Activated B cell treated with CpG ODN at 0.5 μM for 24 hours (primary cell): Measurements from ENCODE around the gene NFIC. TPM values are rescaled to one million over a fixed set of nuclear protein-coding genes. Genes with fewer than 3 reads are reported as not detected.

Experiments
- ATAC-seq: fragments of 200-7000 bp; cut with Tn5 transposase; one replicate; pipeline ENCODE4 v1.10.0; 2021; ENCODE audit warnings: low read depth, mild to moderate bottlenecking, moderate library complexity
- CTCF ChIA-PET: fragments of 350-600 bp; sonication (Branson Sonifier 250); formaldehyde crosslinking; loops from one replicate; lab custom pipeline; 2021; ENCODE audit warnings: antibody characterized with exemption; lab: Charles Lee
- POLR2A ChIA-PET: fragments of 350-600 bp; sonication (Branson Sonifier 250); formaldehyde crosslinking; loops from one replicate; lab custom pipeline; 2021; ENCODE audit warnings: antibody characterized with exemption; lab: Charles Lee
- DNase-seq: peaks from one replicate; pipeline ENCODE4 v3.0.0; 2022
- H3K27ac Mint-ChIP-seq: one replicate; pipeline ENCODE4 v1.8.0; 2020; ENCODE audit warnings: mixed read lengths
- H3K27me3 Mint-ChIP-seq: one replicate; pipeline ENCODE4 v1.8.0; 2021; ENCODE audit warnings: mixed read lengths
- H3K36me3 Mint-ChIP-seq: one replicate; pipeline ENCODE4 v1.8.0; 2021; ENCODE audit warnings: low read depth, mixed read lengths
- H3K4me1 Mint-ChIP-seq: one replicate; pipeline ENCODE4 v1.8.0; 2021; ENCODE audit warnings: mixed read lengths
- H3K4me3 Mint-ChIP-seq: one replicate; pipeline ENCODE4 v1.8.0; 2020; ENCODE audit warnings: mild to moderate bottlenecking, mixed read lengths
- H3K9me3 Mint-ChIP-seq: one replicate; pipeline ENCODE4 v1.8.0; 2020; ENCODE audit warnings: mixed read lengths
- CTCF ChIP-seq: fragments of 200-600 bp; IDR thresholded peaks from one replicate; pipeline ENCODE4 v1.8.0; 2022; ENCODE audit warnings: antibody characterized with exemption, mild to moderate bottlenecking
- intact Hi-C: fragments of 100-400 bp; cut with micrococcal nuclease; formaldehyde crosslinking; loops from one replicate; pipeline ENCODE4 v1.15.1; 2024
- total RNA-seq: library from RNA; stranded (reverse); gene quantifications from 2 replicates; pipeline ENCODE4 v1.2.3, GENCODE V29; 2022

NFIC gene
- total RNA-seq, 1 donor from 2014 or later: 18.8 TPM

GRCh38 chr19:3356805-3357204, 9.6 kb upstream of the NFIC start:
- POLR2A ChIA-PET: interaction anchor here (0.5 to 0.6 kb wide), 2 partner anchors 11 to 320 kb away, joined by 3 to 4 read pairs; no protein-coding TSS in a partner anchor
- peaks cover under 1% of the 10 kb centered on the region for H3K27me3 Mint-ChIP-seq
- peaks cover 19% of the 10 kb centered on the region for H3K4me1 Mint-ChIP-seq
- H3K4me3 Mint-ChIP-seq: peak overlapping the region; percentile 44
- TF ChIP-seq CTCF: no peak
- CTCF ChIA-PET: no interaction called here
- ATAC-seq: no peak
- intact Hi-C loops: no loop called here
- no peak overlapping the region for H3K27ac Mint-ChIP-seq
- H3K36me3 Mint-ChIP-seq: peaks cover 2% of the 10 kb centered on the region
- H3K9me3 Mint-ChIP-seq: no peaks in the 10 kb centered on the region
- no peak for DNase-seq

GRCh38 chr19:3357271-3357991, 9.0 kb upstream of the NFIC start:
- ATAC-seq: no peak
- intact Hi-C loops: no loop called here
- no peak for DNase-seq
- Mint-ChIP-seq H3K27ac (peak overlapping the region; percentile 46), H3K9me3 (no peaks in the 10 kb centered on the region), H3K27me3 (no peaks in the 10 kb centered on the region), H3K4me1 (peaks cover 25% of the 10 kb centered on the region), H3K36me3 (peaks cover 2% of the 10 kb centered on the region), H3K4me3 (peak overlapping the region; percentile 76)
- TF ChIP-seq CTCF: no peak
- POLR2A ChIA-PET: interaction anchor here (0.5 to 0.6 kb wide), 2 partner anchors 10 to 321 kb away, joined by 3 to 4 read pairs; no protein-coding TSS in a partner anchor
- CTCF ChIA-PET: no interaction called here

- peaks cover 2% of the 10 kb centered on the region for H3K36me3 Mint-ChIP-seq
- no peaks in the 10 kb centered on the region for H3K27me3 Mint-ChIP-seq
- H3K4me3 Mint-ChIP-seq: peak overlapping the region; percentile 76
- CTCF ChIA-PET: no interaction called here
- TF ChIP-seq CTCF: no peak
- peaks cover 25% of the 10 kb centered on the region for H3K4me1 Mint-ChIP-seq
- ATAC-seq: no peak
- POLR2A ChIA-PET: no interaction called here
- peak overlapping the region; percentile 7 for H3K27ac Mint-ChIP-seq
- H3K9me3 Mint-ChIP-seq: no peaks in the 10 kb centered on the region
- intact Hi-C loops: no loop called here
- DNase-seq: no peak
Observed at GRCh38 chr19:3357992-3358688, 8.2 kb upstream of the NFIC start.

- H3K36me3 Mint-ChIP-seq: peaks cover 2% of the 10 kb centered on the region
- ATAC-seq (no peak), DNase-seq (no peak)
- POLR2A ChIA-PET: no interaction called here
- H3K27ac Mint-ChIP-seq: peak overlapping the region; percentile 68
- no peak for TF ChIP-seq CTCF
- H3K27me3 Mint-ChIP-seq: no peaks in the 10 kb centered on the region
- CTCF ChIA-PET: no interaction called here
- intact Hi-C loops: no loop called here
- peak overlapping the region; percentile 85 for H3K4me3 Mint-ChIP-seq
- no peaks in the 10 kb centered on the region for H3K9me3 Mint-ChIP-seq
- peaks cover 25% of the 10 kb centered on the region for H3K4me1 Mint-ChIP-seq
Observed at GRCh38 chr19:3358689-3359014, 7.7 kb upstream of the NFIC start.
